ENCODE results near the gene IMMP2L.

GRCh38 chr7:111470998-111471397, 91.3 kb downstream of the IMMP2L start:
- TF ChIP-seq CTCF (IDR thresholded peaks at IDR 0.05) (no peak), POLR2A (IDR thresholded peaks at IDR 0.05) (no peak), EP300 (IDR thresholded peaks at IDR 0.05) (no peak), POLR2AphosphoS5 (IDR thresholded peaks at IDR 0.05) (no peak)
